Measurements from ENCODE around the gene FBXL12.
A peak's percentile ranks its signal among the peaks of the same experiment; 100 is the strongest.
"Not testable (repeated sequence)": the region's sequence is repeated elsewhere in the genome, so short reads cannot be mapped to it uniquely, and the experiment has no call there.

Gene FBXL12, protein sequence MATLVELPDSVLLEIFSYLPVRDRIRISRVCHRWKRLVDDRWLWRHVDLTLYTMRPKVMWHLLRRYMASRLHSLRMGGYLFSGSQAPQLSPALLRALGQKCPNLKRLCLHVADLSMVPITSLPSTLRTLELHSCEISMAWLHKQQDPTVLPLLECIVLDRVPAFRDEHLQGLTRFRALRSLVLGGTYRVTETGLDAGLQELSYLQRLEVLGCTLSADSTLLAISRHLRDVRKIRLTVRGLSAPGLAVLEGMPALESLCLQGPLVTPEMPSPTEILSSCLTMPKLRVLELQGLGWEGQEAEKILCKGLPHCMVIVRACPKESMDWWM

DNA sequence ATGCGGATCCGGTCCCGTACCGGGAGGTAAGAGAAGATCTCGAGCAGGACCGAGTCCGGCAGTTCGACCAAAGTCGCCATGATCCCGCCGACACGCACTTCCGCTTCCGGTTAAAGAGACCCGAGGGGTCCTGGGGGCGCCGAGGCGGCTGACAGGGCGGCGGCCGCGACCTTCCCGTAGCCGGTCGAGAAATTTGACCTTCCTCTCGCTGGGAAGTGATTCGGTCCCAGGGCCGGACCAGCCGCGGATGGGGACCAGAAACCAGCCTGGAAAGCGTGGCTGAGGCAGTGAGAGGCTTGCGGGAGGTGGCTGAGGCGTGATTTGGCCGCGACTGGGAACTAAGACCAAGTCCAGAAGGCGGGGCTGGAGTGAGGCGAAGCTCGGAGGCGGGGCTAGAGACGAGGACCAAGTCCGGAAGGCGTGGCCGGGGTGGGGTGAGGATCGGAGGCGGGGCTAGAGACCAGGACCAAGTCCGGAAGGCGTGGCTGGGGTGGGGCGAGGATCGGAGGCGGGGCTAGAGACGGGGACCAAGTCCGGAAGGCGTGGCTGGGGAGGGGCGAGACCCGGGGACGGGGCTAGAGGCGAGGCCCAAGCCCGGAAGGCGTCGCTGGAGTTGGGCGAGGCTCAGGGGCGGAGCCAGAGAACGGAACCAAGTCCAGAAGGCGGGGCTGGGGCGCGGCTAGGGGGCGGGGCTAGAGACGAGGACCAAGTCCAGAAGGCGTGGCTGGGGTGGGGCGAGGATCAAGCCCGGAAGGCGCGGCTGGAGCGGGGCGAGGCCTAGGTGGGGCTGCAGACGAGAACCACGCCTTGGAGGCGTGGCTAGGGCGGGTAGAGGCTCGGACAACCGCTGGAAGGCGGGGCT, at the start of gene FBXL12:
FBXL12 (minus strand) TSS at position 346 of the 862 bp plus-strand sequence; CDS start at position 80, 266 bp downstream.
- DNase-seq = peak; percentile 99 to 100

DNA sequence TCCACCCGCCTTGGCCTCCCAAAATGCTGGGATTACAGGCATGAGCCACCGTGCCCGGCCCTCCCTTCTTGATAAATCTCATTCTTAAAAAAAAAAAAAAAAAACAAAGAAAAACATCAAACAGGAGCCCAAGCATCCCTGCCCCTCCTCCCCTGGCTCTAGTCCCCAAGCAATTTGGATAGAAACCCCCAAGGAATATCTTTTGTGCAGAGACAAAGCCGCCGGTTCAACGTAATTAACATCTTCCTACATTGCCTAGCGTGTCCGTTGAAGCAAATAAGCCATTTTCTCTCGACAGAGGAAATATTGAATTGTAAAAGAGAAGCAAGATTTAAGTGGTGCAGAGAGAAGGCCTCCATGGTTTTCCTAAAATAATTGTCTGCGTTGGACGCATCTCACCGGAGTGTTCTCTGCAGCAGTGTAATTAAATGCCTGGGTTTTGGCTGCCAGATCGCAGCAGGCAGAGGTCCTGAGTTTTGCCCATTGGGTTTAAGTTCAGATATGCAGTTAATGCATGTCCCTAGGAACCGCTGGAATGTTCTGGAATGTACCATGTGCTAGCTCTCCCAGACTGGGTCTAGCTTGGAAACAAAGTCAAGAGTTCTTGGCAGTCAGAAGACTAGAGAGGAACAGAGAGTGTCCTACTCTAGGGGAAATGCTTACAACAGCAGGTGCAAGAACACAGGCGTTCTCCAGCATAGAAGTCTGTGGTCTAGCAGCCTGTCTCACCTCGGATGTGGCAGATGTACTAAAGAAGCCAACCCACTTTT, 47.0 kb upstream of the FBXL12 start:
- peak in 1 of 2 donors; percentile 43 for DNase-seq

DNA sequence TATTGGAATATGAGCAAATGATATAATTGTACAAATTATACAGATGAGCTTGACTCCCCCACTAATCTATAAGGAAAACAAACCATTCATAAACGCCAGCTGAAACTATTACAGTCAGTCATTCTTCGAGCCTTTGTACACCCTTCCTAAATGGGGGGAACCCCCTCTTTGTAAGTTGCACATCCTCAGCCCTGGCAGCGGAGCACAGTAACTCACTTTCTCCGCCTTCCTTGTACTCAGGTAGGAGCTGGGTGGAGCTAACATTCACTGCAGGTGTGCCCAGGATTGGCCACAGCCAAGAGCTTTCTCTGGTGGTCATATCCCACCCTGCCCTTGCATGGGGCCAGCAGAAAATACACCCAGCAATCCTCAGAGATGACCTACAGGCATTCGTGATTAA, 44.9 kb upstream of the FBXL12 start:
- no peak for DNase-seq

DNA sequence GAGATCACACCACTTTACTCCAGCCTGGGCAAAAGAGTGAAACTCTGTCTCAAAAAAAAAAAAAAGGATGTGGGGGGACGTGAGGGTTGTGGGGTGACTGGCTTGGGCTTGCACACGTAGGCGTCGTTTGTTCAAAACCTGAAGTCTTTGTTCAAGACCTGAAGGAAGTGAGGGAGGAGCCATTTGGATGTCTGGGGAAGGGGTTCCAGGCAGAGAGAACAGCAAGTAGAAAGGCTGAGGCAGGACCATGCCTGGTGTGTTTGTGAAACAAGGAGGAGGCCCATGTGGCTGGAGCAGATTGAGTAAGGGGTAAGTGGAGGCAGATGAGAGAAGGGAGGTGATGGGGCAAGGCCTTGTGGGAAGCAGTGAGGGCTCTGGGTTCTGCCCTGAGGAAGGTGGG, 44.1 kb upstream of the FBXL12 start:
- DNase-seq = no peak

DNA sequence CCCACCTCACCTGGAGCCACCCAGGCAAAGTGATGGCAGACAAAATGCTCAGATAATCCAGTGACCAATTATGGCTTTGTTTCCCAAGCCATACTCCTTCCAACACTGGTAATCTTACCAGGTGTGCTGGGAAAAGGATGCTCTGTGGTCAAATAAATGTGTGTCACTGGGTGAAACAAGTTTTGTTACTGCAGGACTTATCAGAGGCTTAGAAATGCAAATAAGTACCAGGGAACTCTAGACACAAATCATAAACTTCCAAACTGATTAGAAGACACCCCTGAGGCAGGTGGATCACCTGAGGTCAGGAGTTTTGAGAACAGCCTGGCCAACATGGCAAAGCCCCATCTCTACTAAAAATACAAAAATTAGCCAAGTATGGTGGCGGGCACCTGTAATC, 42.6 kb upstream of the FBXL12 start:
- DNase-seq = no peak

DNA sequence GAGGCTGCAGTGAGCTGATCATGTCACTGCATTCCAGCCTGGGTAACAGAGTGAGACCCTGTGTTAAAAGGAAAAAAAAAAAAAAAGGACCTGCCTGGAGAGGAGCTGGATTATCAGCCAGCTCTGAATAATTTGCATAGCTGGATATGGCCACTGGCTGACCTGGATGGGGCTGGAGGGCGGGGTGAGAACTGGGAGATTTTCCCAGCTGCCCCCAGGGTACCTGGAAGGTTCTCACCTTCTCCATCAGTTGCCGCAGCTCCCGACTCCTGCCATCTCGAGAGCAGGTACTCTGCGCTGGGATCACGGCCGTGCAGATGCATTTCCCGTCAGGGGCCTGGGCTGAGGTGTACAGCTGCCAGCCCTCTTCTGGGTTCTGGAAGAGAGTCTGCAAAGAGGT, 41.5 kb upstream of the FBXL12 start:
- DNase-seq = no peak

DNA sequence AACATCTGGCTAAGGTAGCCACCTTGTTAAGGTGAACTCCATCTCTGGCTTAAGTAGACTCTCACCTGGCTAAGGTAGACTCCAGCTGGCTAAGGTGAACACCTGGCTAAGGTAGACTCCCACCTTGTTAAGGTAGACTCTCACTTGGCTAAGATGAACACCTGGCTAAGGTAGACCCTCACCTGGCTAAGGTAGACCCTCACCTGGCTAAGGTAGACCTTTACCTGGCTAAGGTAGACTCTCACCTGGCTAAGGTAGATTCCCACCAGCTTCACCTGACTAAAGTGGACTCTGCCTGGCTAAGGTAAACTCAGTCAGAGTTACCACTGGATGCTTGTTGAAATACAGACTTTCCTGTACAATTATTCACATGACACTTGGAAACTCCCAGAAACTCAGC, 39.9 kb upstream of the FBXL12 start:
- DNase-seq = no peak

DNA sequence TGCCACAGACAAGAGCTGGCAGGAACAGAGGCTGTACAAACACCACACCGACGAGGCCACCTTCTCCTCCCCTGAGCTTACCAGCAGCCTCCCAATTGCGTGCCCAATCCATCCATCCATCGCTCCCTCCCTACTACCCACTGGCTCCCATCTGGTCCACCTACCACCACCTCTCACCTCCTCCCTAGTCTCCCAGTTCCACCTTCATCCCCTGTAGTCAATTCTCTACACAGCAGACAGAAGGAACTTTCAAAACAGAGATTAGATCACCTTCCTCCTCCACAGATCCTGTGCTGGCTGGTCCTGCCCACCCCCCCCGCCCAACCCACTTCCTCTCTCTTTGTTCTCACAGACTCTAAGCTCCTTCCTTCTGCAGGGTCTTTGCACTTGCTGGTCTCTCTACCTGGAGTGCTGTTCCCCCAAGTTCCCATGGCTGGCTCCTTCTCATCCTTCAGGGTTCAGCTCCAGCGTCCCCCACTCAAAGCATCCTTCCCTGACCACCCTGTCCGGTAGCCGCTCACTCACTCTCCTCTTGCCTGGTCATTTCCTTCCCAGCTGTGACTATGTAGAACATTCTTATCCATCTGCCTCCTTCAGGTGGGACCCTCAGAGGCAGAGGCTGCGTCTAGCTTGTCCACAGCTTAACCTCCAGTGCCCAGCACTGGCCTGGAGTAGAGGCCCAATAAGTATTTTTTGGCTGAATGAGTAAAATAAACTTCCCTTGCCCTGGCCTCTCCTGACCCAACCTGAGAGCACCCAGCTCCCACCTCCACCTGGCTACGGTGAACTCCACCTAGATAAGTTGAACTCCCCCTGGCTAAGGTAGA, 39.3 kb upstream of the FBXL12 start:
- DNase-seq = no peak

DNA sequence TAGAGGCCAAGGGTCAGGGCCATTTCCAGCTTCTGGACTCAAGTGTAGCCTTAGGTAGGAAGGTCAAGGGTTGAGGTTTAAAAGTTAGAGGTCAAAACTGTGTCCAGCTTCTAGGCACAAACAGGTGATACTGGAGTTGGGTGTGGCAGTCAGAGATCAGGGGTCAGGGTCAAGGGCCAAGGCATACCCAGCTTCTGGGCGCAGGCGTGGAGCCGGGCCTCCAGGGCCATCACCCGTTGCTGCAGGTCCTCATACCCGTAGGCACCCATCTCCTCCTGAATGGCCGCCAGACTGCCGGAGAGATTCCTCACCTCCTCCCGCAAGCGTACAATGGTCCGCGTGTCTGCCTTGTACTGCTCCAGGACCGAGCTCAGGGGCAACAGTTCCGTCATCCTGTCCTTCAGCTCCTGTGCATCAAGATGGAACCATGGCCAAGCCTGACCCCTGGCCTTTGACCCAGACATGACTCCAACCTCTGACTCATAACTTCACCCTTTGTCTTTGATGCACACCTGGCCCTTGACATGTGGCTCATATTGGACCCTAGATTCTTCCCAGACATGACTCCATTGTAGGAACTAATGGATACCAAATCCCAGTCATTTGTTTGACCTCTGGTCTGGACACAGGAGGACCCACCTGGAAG, 38.3 kb upstream of the FBXL12 start:
- no peak for DNase-seq

DNA sequence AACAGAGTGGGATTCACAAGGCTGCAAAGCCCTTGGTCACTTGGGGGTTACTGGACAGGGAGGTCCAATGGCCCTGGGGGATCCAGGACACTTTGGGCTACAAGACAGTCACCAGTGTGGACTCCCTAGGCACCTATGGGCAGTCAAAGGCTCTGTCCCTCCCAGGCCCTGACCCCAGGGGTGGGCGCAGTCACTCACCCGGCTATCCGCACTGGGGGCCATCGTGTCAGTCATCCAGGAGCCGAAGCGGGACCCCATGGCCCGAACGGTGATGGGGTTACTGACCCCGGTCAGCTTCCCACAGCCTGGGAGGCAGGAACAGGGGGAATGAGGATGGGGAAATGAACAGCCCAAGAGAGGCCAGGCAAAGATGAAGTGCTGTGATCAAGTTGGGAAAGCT, 37.7 kb upstream of the FBXL12 start:
- no peak for DNase-seq

DNA sequence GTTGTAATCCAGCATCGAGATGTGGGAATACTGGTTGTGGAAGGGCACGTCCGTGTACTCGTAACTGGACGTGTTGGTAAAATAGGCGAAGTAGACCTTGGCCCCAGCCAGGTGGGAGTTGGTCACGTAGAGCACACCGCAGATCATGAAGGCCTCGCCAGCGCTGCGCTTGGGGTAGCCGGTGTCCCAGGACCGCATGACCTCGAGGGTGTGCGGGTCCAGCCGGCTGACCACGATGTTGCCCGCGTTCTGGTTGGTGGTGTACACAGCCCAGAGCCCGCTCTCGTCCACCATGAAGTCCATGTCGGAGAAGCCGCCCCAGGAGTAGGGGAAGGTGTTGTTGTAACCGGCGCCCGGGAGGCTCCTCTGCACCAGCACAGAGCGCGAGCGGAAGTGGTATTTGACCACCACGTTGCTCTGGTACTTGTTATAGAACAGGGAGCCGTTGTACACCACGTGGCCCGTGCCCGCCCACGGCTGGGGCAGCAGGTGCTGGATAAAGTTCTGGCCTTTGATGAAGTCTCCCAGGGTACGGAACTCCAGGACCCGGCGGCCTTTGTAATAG, 35.5 kb upstream of the FBXL12 start:
- no peak for DNase-seq

DNA sequence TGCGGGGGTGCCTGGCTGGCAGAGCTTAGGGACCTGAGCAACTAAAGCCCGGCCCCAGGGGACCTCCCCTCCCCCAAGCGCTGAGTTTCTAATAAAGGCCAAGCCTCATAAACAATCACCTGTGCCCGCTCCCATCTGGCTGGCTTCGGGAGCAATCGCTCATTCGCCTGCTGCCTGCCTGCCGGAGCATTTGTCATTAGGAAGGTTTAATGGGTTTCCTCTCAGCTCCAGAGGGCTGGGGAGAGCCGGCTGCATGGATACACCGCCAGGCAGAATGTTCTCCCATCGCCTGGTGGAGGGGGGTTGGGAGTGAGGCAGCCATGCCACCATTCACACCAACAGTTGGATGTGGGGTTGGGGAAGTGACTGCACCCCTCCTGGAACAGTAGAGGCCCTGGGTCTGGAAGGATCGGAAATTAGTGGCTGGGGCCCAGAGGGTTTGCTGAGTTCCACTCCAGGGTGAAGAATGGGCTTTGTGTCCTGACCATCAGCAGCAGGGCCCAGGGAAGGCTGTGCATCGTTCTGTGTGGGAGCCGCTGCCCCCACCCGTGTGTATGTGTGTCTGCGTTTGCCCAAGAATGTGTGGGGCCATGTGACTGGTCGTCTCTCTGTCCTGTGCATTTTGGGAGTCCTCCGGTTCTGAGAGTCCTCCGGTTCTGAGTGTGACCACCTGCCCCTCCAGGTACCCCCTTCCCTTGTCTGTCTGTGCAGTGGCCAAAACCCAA, 31.5 kb upstream of the FBXL12 start:
- no peak for DNase-seq

DNA sequence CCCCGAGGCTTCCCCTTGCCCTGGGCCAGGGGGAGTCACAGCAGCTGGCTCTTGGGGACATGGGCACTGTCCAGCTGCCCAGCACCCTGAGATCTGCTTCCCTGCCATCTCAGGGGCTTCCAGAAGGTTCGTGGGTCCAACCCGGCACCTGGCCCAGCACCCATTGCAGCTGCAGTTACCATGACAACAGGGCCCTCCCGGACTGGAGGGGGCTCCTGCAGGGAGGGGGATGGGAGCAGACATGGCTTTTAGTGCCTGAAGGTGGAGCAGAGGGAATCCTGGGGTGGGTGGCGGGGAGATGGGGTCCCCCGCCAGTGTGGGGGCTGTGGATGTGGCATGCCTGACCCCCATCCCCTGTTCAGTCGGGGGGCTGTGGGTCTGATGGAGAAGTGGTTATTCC, 30.9 kb upstream of the FBXL12 start:
- no peak for DNase-seq

DNA sequence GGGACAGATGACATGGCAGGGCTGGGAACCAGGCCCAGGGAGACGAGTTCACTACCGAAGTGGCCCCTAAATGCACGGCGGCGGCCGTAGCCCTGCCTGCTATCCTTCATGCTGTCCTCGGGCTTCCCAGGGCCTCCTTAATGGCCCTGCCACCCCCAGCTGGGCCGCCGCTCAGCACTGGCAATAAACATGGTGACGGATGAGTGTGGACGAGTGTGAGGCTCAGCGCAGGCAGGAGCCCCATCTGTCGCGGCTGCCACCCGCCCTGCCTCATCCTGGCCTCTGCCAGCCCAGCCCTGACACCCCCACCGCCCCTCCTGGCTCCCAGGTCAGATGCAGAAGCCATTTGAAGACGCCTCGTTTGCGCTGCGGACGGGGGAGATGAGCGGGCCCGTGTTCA, 29.9 kb upstream of the FBXL12 start:
- DNase-seq = no peak

DNA sequence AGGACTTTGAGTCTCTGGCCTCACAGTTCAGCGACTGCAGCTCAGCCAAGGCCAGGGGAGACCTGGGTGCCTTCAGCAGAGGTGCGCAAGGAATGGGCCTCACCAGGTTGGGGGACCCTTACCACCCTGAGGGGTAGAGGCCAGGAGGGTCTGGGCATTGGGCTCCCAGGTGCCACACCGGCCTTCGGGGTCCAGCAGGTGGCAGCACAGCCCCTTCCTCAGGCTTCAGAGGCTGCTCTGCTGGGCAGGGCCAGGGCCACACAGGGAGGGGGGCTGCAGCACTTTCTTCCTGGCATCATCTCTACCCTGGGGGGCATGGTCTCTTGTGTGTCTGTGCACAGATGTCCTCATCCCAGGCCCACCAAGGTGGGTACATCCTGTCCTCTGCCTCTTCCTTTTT, 29.2 kb upstream of the FBXL12 start:
- DNase-seq = peak in 1 of 2 donors; percentile 11

DNA sequence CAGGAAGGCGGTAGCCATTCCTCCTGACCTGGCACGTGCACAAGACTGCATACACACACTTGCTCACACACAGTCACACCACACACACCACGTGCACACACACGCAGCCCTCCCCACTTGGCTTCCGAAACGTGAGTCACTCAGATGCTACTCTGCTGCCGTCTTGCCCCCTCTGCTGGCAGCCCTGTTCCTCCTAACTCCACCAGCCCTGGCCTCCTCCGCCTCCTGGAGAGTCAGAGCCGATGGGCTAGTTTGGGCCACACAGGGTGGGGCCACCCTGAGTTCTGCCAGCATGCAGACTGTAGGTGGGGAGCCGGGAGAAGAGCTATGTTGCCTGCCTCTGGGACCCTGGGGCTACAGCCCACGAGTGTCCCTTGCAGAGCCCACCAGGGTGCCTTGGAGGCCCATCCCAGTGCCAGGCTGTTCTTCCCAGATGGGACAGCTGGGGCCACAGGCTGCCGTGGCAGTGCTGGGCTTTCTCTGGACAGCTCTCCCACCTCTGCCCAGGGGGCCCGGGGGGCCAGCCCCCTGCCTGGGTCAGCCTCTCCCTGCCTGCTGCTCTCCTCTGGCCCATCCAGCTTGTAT, 28.3 kb upstream of the FBXL12 start:
- DNase-seq = no peak

DNA sequence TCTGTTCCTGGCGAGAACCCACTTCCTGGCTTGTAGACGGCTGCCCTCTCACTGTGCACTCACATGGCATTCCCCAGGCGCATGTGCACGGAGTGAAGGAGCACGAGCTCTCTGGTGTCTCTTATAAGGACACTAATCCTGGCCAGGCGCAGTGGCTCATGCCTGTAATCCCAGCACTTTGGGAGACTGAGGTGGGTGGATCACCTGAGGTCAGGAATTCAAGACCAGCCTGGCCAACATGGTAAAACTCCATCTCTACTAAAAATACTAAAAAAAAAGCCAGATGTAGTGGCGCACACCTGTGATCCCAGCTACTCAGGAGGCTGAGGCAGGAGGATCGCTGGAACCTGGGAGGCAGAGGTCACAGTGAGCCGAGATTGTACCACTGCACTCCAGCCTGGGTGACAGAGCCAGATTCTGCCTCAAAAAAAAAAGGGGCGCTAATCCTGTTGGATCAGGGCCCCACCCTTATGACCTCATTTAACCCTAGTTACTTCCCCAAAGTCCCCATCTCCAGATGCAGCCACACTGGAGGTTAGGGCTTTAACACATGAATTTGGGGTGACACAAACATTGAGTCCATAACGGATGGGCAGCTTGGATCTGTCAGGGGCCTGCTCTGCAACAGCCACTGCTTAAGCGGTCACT, 24.9 kb upstream of the FBXL12 start:
- DNase-seq = not testable (repeated sequence)

DNA sequence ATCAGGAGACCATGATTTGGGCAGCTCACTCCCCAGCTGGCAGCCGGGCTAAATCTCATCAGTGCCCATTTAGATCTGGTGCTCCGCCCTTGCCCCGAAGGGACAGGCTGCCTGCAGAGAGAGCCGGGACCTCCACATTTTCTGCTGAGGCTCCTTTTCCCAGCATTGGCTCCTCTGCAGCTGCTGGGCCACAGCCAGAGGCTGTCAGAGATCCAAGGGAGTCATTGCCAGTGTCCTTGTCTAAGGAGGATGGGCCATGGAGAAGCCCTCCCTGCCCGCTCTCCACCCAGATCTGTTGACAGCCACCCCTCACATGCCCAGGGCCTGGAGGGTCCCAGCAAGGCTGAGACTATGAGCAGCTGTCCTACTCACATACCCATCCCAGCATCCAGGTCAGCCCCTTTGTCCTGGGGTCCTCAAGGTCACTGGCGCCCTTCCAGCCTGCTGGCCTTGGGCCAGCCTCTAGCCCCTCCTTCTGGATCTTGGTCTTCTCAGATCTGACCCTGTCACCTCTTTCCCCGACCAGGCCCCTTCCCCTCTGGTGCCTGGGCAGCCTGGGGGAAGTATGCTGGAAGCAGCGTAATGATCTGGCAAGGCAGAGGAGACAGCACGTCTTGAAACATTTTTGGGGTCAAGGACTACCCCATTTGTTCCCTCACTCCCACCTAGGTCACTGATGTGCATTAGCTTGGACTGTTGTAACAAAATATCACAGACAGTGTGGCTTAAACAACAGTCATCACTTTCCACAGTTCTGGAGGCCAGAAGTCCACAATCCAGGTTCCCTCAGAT, 24.2 kb upstream of the FBXL12 start:
- no peak for DNase-seq

DNA sequence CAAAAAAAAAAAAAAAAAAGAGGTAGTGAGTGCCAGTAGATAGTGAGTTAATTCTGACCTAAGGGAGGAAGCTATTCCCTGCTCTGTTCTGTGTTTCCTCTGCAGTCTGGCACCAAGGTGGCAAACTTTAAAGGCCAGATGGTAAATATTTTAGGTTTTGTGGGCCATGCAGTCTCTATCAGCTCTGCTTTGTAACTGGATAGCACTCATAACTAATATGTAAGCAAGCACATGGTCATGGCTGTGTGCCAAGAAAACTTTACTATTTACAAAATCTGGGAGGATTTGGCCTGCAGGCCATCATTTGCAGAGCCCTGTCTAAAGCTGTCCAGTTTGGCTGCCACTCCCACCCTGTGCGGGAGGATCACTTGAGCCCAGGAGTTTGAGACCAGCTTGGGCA, 20.5 kb upstream of the FBXL12 start:
- no peak for DNase-seq

Data from hippocampal formation (tissue), 2 donors.